Thoracic aorta (tissue), 2 donors: ENCODE results near the gene FUCA1. TPM values are rescaled to one million over a fixed set of nuclear protein-coding genes. Genes with fewer than 3 reads are reported as not detected.
"Not testable (repeated sequence)": the region's sequence is repeated elsewhere in the genome, so short reads cannot be mapped to it uniquely, and the experiment has no call there.

ENCODE experiments used
- ATAC-seq: fragments of 150-250 bp; one replicate; pipeline ENCODE4 v1.8.0; 2017; ENCODE audit warnings: low read depth; ENCODE audit not compliant: insufficient number of reproducible peaks, low FRiP score
- DNase-seq: peaks from one replicate; pipeline ENCODE4 v3.0.0-alpha.2; 2020; ENCODE audit warnings: low spot score
- H3K27ac ChIP-seq, 2 donors: fragments of 200-600 bp; sonication (generic); 1 replicate in 1 of 2; 2 replicates in 1 of 2; pipeline ENCODE4 v1.5.1; 2016; ENCODE audit warnings: mild to moderate bottlenecking in 2 of 2, moderate library complexity in 2 of 2
- H3K27me3 ChIP-seq: fragments of 200-600 bp; sonication (generic); replicated peaks from 2 replicates; pipeline ENCODE4 v1.6.0; 2016; ENCODE audit warnings: mild to moderate bottlenecking; ENCODE audit not compliant: insufficient read depth
- H3K36me3 ChIP-seq: fragments of 200-600 bp; sonication (generic); one replicate; pipeline ENCODE4 v1.5.1; 2016
- H3K4me1 ChIP-seq, 2 donors: fragments of 200-600 bp; sonication (generic); 1 replicate in 1 of 2; 2 replicates in 1 of 2; pipeline versions ENCODE4 v1.5.1 to v1.6.0; 2016; ENCODE audit warnings: low read depth in 2 of 2, mild to moderate bottlenecking in 1 of 2; ENCODE audit not compliant: control insufficient read depth in 1 of 2
- H3K4me3 ChIP-seq: fragments of 200-600 bp; sonication (generic); 2 replicates; pipeline ENCODE4 v1.5.1; 2016; ENCODE audit warnings: mild to moderate bottlenecking
- H3K9me3 ChIP-seq: fragments of 200-600 bp; sonication (generic); 2 replicates; pipeline ENCODE4 v1.5.1; 2016
- total RNA-seq, 2 donors: library from RNA; depleted of rRNA; stranded (reverse); fragments of >200 nt; gene quantifications; one replicate each; pipeline versions ENCODE4 v1.1.0 to v1.2.3, GENCODE V29; 2016
- TF ChIP-seq, protein P1 (sequence below): fragments of 200-600 bp; sonication (generic); IDR thresholded peaks from one replicate; pipeline ENCODE4 v1.5.1; 2019; ENCODE audit warnings: antibody characterized with exemption

FUCA1 gene
- total RNA-seq, 2 donors from 2014 or later = 30.5 to 70.8 TPM

- peaks cover 0 to 1% of the 10 kb centered on the region in 2 donors for H3K4me1 ChIP-seq
These were observed 24.4 kb downstream of the FUCA1 start for GRCh38 chr1:23843644-23844043.

DNA sequence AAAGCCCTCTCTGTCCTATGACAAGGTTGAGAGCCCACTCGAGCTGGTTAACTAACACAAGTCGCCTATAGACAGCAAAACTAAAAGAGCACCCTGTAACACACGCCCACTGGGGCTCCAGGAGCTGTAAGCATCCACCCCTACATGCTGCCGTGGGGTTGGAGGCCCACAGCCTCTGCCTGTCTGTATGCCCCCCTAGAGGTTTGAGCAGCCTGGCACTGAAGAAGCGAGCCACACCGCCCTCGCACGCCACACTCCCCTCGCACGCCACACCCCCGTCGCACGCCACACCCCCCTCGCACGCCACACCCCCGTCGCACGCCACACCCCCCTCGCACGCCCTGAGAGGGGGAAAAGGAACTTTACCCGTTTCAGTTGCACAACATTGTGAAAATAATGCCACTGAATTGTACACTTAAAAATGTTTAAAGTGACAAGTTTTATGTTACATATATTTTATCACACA lies 29.7 kb downstream of the FUCA1 start:
- Histone ChIP-seq H3K9me3 (no peaks in the 10 kb centered on the region), H3K27ac (no peak overlapping the region), H3K27me3 (no peaks in the 10 kb centered on the region), H3K4me3 (peak overlapping the region; percentile 68), H3K36me3 (no peaks in the 10 kb centered on the region), H3K4me1 (peaks cover 4 to 5% of the 10 kb centered on the region in 2 donors)
- TF ChIP-seq, protein P1, sequence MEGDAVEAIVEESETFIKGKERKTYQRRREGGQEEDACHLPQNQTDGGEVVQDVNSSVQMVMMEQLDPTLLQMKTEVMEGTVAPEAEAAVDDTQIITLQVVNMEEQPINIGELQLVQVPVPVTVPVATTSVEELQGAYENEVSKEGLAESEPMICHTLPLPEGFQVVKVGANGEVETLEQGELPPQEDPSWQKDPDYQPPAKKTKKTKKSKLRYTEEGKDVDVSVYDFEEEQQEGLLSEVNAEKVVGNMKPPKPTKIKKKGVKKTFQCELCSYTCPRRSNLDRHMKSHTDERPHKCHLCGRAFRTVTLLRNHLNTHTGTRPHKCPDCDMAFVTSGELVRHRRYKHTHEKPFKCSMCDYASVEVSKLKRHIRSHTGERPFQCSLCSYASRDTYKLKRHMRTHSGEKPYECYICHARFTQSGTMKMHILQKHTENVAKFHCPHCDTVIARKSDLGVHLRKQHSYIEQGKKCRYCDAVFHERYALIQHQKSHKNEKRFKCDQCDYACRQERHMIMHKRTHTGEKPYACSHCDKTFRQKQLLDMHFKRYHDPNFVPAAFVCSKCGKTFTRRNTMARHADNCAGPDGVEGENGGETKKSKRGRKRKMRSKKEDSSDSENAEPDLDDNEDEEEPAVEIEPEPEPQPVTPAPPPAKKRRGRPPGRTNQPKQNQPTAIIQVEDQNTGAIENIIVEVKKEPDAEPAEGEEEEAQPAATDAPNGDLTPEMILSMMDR = no peak
- DNase-seq (peak; percentile 7), ATAC-seq (peak; percentile 69)

More at GRCh38 chr1:23843644-23844043, 24.4 kb downstream of the FUCA1 start:
- H3K36me3 ChIP-seq = peaks cover 12% of the 10 kb centered on the region
- ATAC-seq (no peak), DNase-seq (no peak)
- no peaks in the 10 kb centered on the region for H3K27me3 ChIP-seq
- no peaks in the 10 kb centered on the region for H3K9me3 ChIP-seq
- TF ChIP-seq, protein P1 = no peak
- H3K27ac ChIP-seq = no peak overlapping the region
- H3K4me3 ChIP-seq = no peak overlapping the region

DNA sequence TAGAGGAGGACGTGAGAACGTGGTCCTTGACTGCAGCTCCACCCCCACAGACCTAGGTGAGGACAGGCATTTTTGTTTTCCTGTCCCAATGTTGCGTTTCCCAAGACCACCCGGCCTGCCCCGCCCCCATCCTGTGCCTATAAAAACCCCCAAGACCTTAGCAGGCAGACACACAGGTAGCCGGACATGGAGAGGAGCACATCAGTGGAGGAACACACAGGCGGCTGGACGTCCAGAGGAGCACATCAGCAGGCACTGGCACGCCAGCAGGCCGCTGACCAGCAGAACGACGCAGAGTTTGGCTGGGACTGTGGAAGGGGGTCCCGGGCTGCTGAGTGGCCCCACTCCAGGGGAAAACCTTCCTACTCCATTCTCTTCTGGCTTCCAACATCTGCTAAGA lies 30.2 kb downstream of the FUCA1 start:
- Histone ChIP-seq H3K9me3 (no peaks in the 10 kb centered on the region), H3K4me1 (peaks cover 4 to 5% of the 10 kb centered on the region in 2 donors), H3K27me3 (no peaks in the 10 kb centered on the region), H3K4me3 (peak overlapping the region; percentile 68), H3K36me3 (no peaks in the 10 kb centered on the region), H3K27ac (no peak overlapping the region)
- no peak for DNase-seq
- TF ChIP-seq, protein P1 = no peak
- no peak for ATAC-seq

DNA sequence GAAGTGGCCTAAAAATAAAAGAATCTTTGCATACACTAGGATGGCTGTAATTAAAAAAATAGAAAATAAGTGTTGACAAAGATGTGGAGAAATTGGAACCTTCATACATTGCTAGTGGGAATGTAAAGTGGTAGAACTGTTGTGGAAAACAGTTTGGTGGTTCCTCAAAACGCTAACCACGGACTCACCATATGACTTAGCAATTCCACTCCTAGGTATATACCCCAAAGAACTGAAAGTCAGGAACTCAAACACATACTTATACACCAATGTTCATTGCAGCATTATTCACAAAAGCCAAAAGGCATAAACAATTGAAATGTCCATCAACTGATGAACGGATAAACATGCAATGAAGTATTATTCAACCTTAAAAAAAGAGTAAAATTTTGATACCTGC lies 32.1 kb downstream of the FUCA1 start:
- ATAC-seq (no peak), DNase-seq (no peak)
- no peaks in the 10 kb centered on the region for H3K27me3 ChIP-seq

DNA sequence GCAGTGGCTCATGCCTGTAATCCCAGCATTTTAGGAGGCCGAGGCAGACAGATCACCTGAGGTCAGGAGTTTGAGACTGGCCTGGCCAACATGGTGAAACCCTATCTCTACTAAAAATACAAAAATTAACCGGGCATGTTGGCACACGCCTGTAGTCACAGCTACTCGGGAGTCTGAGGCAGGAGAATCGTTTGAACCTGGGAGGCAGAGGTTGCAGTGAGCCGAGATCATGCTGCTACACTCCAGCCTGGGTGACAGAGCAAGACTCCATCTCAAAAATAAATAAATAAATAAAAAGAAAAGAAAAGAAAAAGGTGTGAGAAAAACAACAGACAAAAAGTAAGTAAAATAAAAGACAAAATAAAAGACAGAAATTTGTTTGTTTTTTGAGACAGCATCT lies 33.9 kb downstream of the FUCA1 start:
- not testable (repeated sequence) for ATAC-seq, H3K27me3 ChIP-seq, H3K4me1 ChIP-seq, H3K36me3 ChIP-seq, H3K9me3 ChIP-seq, H3K4me3 ChIP-seq, DNase-seq, H3K27ac ChIP-seq

More for the DNA sequence above, 32.1 kb downstream of the FUCA1 start:
- no peak overlapping the region for H3K4me3 ChIP-seq
- no peak overlapping the region for H3K27ac ChIP-seq
- H3K4me1 ChIP-seq = peaks cover 4 to 5% of the 10 kb centered on the region in 2 donors
- no peaks in the 10 kb centered on the region for H3K36me3 ChIP-seq
- TF ChIP-seq, protein P1 = no peak
- H3K9me3 ChIP-seq = no peaks in the 10 kb centered on the region

GRCh38 chr1:23827717-23828116 lies 40.4 kb downstream of the FUCA1 start:
- Histone ChIP-seq H3K36me3 (no peaks in the 10 kb centered on the region), H3K4me1 (peaks cover 6 to 14% of the 10 kb centered on the region in 2 donors), H3K27me3 (no peaks in the 10 kb centered on the region), H3K27ac (no peak overlapping the region), H3K4me3 (no peak overlapping the region), H3K9me3 (no peaks in the 10 kb centered on the region)
- no peak for ATAC-seq
- no peak for DNase-seq
- TF ChIP-seq, protein P1 = no peak

- not testable (repeated sequence) for H3K27ac ChIP-seq, H3K9me3 ChIP-seq, H3K4me3 ChIP-seq, H3K27me3 ChIP-seq, DNase-seq, ATAC-seq, H3K36me3 ChIP-seq
- peaks cover 6 to 14% of the 10 kb centered on the region in 2 donors for H3K4me1 ChIP-seq
These were observed 41.5 kb downstream of the FUCA1 start for GRCh38 chr1:23826590-23826989.
